ENCODE data around the gene RABEP2. TPM values are rescaled to one million over a fixed set of nuclear protein-coding genes. Genes with fewer than 3 reads are reported as not detected.

The RABEP2 gene
- total RNA-seq, 1 donor: 27.4 TPM

DNA sequence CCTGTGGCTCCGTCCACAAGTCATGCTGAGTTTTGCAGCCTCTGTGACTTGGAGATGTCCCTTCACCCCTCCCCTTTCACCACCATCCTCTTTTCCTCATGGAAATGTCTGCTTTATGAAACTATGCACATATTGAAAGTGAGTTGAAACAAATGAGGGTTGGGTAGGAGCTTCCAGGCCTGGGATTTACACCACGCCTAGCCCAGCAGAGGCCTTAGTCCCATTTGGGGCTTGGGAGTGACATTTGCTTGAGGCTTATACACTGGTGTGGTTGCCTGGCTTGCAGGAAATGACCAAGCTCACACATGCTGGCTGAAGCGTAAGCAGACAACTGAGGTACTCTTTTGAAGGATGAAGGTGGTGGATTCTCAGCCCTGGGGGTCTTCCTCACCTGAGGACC lies 39.0 kb upstream of the RABEP2 start:
- H3K4me3 ChIP-seq (ENCODE audit: low read depth, low read length): no peak overlapping the region
- no peak for DNase-seq (ENCODE audit: low read depth)
- TF ChIP-seq, protein P1, sequence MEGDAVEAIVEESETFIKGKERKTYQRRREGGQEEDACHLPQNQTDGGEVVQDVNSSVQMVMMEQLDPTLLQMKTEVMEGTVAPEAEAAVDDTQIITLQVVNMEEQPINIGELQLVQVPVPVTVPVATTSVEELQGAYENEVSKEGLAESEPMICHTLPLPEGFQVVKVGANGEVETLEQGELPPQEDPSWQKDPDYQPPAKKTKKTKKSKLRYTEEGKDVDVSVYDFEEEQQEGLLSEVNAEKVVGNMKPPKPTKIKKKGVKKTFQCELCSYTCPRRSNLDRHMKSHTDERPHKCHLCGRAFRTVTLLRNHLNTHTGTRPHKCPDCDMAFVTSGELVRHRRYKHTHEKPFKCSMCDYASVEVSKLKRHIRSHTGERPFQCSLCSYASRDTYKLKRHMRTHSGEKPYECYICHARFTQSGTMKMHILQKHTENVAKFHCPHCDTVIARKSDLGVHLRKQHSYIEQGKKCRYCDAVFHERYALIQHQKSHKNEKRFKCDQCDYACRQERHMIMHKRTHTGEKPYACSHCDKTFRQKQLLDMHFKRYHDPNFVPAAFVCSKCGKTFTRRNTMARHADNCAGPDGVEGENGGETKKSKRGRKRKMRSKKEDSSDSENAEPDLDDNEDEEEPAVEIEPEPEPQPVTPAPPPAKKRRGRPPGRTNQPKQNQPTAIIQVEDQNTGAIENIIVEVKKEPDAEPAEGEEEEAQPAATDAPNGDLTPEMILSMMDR (IDR thresholded peaks at IDR 0.05; ENCODE audit: insufficient read depth, low read length): no peak

DNA sequence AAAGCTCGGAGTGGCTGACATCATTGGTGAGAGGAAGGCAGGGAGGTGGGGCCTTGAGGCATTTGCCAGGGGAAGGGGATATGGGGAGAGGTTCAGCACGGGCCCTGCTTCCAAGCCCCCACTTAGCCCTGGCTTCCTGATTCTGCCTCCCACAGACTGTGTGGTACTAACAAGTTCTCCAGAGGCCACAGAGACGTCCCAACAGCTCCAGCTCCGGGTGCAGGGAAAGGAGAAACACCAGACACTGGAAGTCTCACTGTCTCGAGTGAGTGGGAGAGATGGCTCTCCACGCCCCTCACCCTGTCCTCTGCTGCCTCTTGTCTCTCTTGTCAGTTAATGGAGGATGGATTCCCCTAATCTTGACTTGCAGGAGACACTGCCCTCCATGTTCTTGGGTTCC lies 33.8 kb upstream of the RABEP2 start:
- DNase-seq (ENCODE audit: low read depth): no peak
- H3K4me3 ChIP-seq (ENCODE audit: low read depth, low read length): no peak overlapping the region
- TF ChIP-seq, protein P1 (IDR thresholded peaks at IDR 0.05; ENCODE audit: insufficient read depth, low read length): no peak

DNA sequence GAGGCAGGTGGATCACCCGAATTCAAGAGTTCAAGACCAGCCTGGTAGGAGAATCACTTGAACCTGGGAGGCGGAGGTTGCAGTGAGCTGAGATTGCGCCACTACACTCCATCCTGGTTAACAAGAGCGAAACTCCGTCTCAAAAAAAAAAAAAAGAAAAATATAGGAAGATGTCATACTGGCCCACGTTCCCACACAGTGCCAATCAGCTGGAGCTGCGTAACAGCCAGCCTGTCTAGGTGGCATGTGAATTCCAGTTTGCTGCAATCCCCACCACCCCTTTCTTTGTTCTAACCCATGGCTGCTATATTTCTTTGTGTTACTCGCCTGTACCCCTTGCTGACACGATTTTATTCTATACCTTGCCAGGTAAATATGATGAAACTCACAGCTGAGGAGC lies 33.2 kb upstream of the RABEP2 start:
- no peak for DNase-seq (ENCODE audit: low read depth)
- TF ChIP-seq, protein P1 (IDR thresholded peaks at IDR 0.05; ENCODE audit: insufficient read depth, low read length): no peak
- no peak overlapping the region for H3K4me3 ChIP-seq (ENCODE audit: low read depth, low read length)

DNA sequence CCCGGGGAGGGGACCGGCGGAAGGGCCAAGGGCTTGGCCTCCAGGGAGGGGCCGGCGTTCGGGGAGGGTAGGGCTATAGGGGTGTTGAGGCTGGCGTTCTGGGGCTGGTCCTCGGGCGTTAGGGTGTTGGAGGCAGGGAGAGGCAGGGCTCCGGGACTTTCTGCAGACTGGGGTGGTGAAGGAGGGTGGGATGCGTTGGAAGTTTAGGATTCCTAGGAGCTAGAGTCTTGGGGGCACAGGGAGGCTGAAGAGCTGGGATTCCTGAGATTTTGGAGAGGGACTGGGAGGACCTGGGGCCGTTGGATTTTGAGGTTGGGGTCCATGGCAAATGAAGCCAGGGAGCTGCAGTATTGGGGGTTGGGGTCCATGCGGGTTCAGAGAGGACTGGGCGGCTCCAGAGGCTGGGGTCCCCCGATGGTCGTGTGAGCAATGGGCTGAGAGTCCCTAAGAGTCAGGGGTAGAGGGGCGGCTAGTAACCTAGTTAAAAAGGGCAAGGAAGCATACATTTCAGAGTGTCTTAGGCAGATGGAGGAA lies 26.4 kb upstream of the RABEP2 start:
- no peak for DNase-seq (ENCODE audit: low read depth)
- TF ChIP-seq, protein P1 (IDR thresholded peaks at IDR 0.05; ENCODE audit: insufficient read depth, low read length): no peak
- H3K4me3 ChIP-seq (ENCODE audit: low read depth, low read length): peak overlapping the region; percentile 80

DNA sequence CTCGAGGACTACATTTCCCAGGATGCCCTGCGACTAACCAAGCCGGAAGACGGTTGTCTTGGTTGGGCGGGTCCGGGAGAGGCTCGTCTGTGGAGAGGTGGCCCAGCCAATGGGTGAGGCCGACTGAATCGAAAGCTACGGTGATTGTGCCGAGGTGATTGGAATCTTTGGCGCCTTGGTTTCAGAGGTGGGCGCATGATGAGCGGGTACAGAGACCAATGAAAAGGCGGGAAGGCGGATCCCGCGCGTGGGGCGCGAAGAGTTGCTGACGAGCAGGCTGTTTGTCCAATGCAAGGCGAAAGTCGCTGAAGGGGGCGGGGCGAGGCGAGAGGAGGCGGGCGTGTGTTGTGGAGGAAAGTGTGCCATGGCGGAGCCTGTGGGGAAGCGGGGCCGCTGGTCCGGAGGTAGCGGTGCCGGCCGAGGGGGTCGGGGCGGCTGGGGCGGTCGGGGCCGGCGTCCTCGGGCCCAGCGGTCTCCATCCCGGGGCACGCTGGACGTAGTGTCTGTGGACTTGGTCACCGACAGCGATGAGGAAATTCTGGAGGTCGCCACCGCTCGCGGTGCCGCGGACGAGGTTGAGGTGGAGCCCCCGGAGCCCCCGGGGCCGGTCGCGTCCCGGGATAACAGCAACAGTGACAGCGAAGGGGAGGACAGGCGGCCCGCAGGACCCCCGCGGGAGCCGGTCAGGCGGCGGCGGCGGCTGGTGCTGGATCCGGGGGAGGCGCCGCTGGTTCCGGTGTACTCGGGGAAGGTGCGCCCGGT lies 25.8 kb upstream of the RABEP2 start, which contains the start of gene NFATC2IP:
Gene NFATC2IP, plus strand, starts transcription at position 290 of the 762 bp plus-strand sequence. Its CDS starts 75 bp downstream, at position 365.
- peak within 1 kb of the TSS; percentile 80 for H3K4me3 ChIP-seq (ENCODE audit: low read depth, low read length)
- peak; percentile 100 for DNase-seq (ENCODE audit: low read depth)
- TF ChIP-seq, protein P1 (IDR thresholded peaks at IDR 0.05; ENCODE audit: insufficient read depth, low read length): no peak

DNA sequence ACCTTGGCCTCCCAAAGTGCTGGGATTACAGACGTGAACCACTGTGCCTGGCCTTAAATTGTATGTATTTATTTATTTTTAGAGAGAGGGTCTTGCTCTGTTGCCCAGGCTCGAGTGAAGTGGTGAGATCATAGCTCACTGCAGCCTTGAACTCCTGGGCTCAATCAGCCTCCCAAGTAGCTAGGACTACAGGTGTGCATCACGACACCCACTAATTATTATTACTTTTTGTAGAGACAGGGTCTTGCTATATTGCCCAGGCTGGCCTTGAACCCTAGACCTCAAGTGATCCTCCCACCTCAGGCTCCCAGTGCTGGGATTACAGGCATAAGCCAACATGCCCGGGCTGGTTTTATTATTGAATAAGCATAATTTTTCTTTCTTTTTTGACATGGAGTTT lies 21.6 kb upstream of the RABEP2 start:
- DNase-seq (ENCODE audit: low read depth): no peak
- no peak overlapping the region for H3K4me3 ChIP-seq (ENCODE audit: low read depth, low read length)
- TF ChIP-seq, protein P1 (IDR thresholded peaks at IDR 0.05; ENCODE audit: insufficient read depth, low read length): no peak

Measured in fibroblast of the aortic adventitia (primary cell).